Loucy (cell line): Measurements from ENCODE around the gene VAV2.

ENCODE experiments used
- H2AFZ ChIP-seq: fragments of 200-600 bp; sonication (generic); 2 replicates; pipeline ENCODE4 v1.6.0; 2016; ENCODE audit warnings: antibody characterized with exemption, mild to moderate bottlenecking, low read length, moderate library complexity
- H3F3A ChIP-seq: fragments of 200-600 bp; 2 replicates; pipeline ENCODE4 v1.6.0; 2016; ENCODE audit warnings: antibody characterized with exemption, low read depth, mild to moderate bottlenecking
- H3K27me3 ChIP-seq: fragments of 200-600 bp; sonication (generic); 2 replicates; pipeline ENCODE4 v1.6.1; 2014; ENCODE audit warnings: low read length, mild to moderate bottlenecking; ENCODE audit not compliant: insufficient read depth, poor library complexity, severe bottlenecking
- H3K36me3 ChIP-seq: fragments of 200-600 bp; sonication (generic); 2 replicates; pipeline ENCODE4 v1.6.1; 2016; ENCODE audit warnings: low read length; ENCODE audit not compliant: insufficient read depth
- H3K4me1 ChIP-seq: fragments of 200-600 bp; sonication (generic); 2 replicates; pipeline ENCODE4 v1.5.1; 2014; ENCODE audit warnings: low read length, mild to moderate bottlenecking; ENCODE audit not compliant: insufficient read depth, poor library complexity, severe bottlenecking
- H3K4me2 ChIP-seq: fragments of 200-600 bp; sonication (generic); 2 replicates; pipeline ENCODE4 v1.6.0; 2014; ENCODE audit warnings: antibody characterized with exemption, low read length, low read depth, mild to moderate bottlenecking; ENCODE audit not compliant: poor library complexity, severe bottlenecking
- H3K4me3 ChIP-seq: fragments of 200-600 bp; sonication (generic); 2 replicates; pipeline ENCODE4 v1.5.1; 2014; ENCODE audit warnings: low read length, mild to moderate bottlenecking, mixed read lengths; ENCODE audit not compliant: poor library complexity, severe bottlenecking
- H3K79me2 ChIP-seq: fragments of 200-600 bp; sonication (generic); 2 replicates; pipeline ENCODE4 v1.6.1; 2014; ENCODE audit warnings: low read length; ENCODE audit not compliant: insufficient read depth
- H3K9ac ChIP-seq: fragments of 200-600 bp; sonication (generic); 2 replicates; pipeline ENCODE4 v1.6.0; 2014; ENCODE audit warnings: mild to moderate bottlenecking, low read depth, low read length, moderate library complexity; ENCODE audit not compliant: poor library complexity, severe bottlenecking
- H3K9me2 ChIP-seq: fragments of 200-600 bp; sonication (generic); replicated peaks from 2 replicates; pipeline ENCODE4 v1.6.1; 2016; ENCODE audit warnings: low read depth, low read length, mixed read lengths
- H3K9me3 ChIP-seq: fragments of 200-600 bp; sonication (generic); 2 replicates; pipeline ENCODE4 v1.6.1; 2014; ENCODE audit warnings: mild to moderate bottlenecking, antibody characterized with exemption, low read length, low read depth; ENCODE audit not compliant: insufficient read depth
- H4K20me1 ChIP-seq: fragments of 200-600 bp; sonication (generic); 2 replicates; pipeline ENCODE4 v1.6.0; 2014; ENCODE audit warnings: antibody characterized with exemption, low read length, mild to moderate bottlenecking; ENCODE audit not compliant: insufficient read depth, poor library complexity, severe bottlenecking
- EZH2phosphoT487 ChIP-seq: fragments of 200-600 bp; IDR thresholded peaks from 2 replicates; pipeline ENCODE4 v1.6.1; 2018; ENCODE audit warnings: antibody characterized with exemption, mild to moderate bottlenecking, moderate library complexity, borderline replicate concordance
- TF ChIP-seq, protein P1 (sequence below): fragments of 200-600 bp; sonication (generic); conservative IDR thresholded peaks from 2 replicates; pipeline ENCODE4 v1.5.1; 2014; ENCODE audit warnings: mild to moderate bottlenecking, antibody characterized with exemption, low read length

Gene VAV2

GRCh38 chr9:133760713-133761290 lies 231.3 kb downstream of the VAV2 start:
- Histone ChIP-seq H2AFZ (no peak overlapping the region), H3K36me3 (peaks cover 7% of the 10 kb centered on the region; the same call in 1 of the 2 replicates), H3F3A (no peaks in the 10 kb centered on the region), H3K4me3 (no peak overlapping the region), H3K4me2 (no peak overlapping the region), H3K4me1 (no peaks in the 10 kb centered on the region), H3K79me2 (no peaks in the 10 kb centered on the region), H3K9ac (no peak overlapping the region), H4K20me1 (no peaks in the 10 kb centered on the region), H3K27me3 (no peaks in the 10 kb centered on the region), H3K9me2 (no peaks in the 10 kb centered on the region), H3K9me3 (no peaks in the 10 kb centered on the region)
- no peak for TF ChIP-seq EZH2phosphoT487
- TF ChIP-seq, protein P1, sequence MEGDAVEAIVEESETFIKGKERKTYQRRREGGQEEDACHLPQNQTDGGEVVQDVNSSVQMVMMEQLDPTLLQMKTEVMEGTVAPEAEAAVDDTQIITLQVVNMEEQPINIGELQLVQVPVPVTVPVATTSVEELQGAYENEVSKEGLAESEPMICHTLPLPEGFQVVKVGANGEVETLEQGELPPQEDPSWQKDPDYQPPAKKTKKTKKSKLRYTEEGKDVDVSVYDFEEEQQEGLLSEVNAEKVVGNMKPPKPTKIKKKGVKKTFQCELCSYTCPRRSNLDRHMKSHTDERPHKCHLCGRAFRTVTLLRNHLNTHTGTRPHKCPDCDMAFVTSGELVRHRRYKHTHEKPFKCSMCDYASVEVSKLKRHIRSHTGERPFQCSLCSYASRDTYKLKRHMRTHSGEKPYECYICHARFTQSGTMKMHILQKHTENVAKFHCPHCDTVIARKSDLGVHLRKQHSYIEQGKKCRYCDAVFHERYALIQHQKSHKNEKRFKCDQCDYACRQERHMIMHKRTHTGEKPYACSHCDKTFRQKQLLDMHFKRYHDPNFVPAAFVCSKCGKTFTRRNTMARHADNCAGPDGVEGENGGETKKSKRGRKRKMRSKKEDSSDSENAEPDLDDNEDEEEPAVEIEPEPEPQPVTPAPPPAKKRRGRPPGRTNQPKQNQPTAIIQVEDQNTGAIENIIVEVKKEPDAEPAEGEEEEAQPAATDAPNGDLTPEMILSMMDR: no peak

GRCh38 chr9:133759946-133760345 lies 232.2 kb downstream of the VAV2 start:
- H3K27me3 ChIP-seq: no peaks in the 10 kb centered on the region
- no peaks in the 10 kb centered on the region for H3K4me1 ChIP-seq
- H3K9ac ChIP-seq: no peak overlapping the region
- no peak overlapping the region for H2AFZ ChIP-seq
- no peak overlapping the region for H3K4me3 ChIP-seq
- no peaks in the 10 kb centered on the region for H3K9me2 ChIP-seq
- no peaks in the 10 kb centered on the region for H3K9me3 ChIP-seq
- peaks cover 7% of the 10 kb centered on the region; the same call in 1 of the 2 replicates for H3K36me3 ChIP-seq
- no peaks in the 10 kb centered on the region for H4K20me1 ChIP-seq
- H3K79me2 ChIP-seq: no peaks in the 10 kb centered on the region
- TF ChIP-seq, protein P1: no peak
- TF ChIP-seq EZH2phosphoT487: no peak
- no peaks in the 10 kb centered on the region for H3F3A ChIP-seq
- H3K4me2 ChIP-seq: no peak overlapping the region

GRCh38 chr9:133759146-133759900 lies 232.8 kb downstream of the VAV2 start:
- Histone ChIP-seq H3K4me2 (no peak overlapping the region), H3K27me3 (no peaks in the 10 kb centered on the region)
- no peak for TF ChIP-seq EZH2phosphoT487

More at GRCh38 chr9:133759146-133759900, 232.8 kb downstream of the VAV2 start:
- no peak overlapping the region for H2AFZ ChIP-seq
- no peak overlapping the region for H3K9ac ChIP-seq
- no peaks in the 10 kb centered on the region for H3K9me3 ChIP-seq
- H3F3A ChIP-seq: no peaks in the 10 kb centered on the region
- H3K79me2 ChIP-seq: no peaks in the 10 kb centered on the region
- no peaks in the 10 kb centered on the region for H3K9me2 ChIP-seq
- H3K4me1 ChIP-seq: no peaks in the 10 kb centered on the region
- H3K36me3 ChIP-seq: peaks cover 7% of the 10 kb centered on the region; the same call in 1 of the 2 replicates
- H4K20me1 ChIP-seq: no peaks in the 10 kb centered on the region
- H3K4me3 ChIP-seq: no peak overlapping the region
